Neural progenitor cell (in vitro differentiated cells): ENCODE data around the gene KANK4.

ENCODE experiments used
- EZH2 ChIP-seq: fragments of 200-600 bp; sonication (generic); IDR thresholded peaks from 2 replicates; pipeline ENCODE4 v1.6.1; 2017; ENCODE audit warnings: antibody characterized with exemption, mild to moderate bottlenecking, moderate library complexity
- EZH2phosphoT487 ChIP-seq: fragments of 200-600 bp; sonication (generic); IDR thresholded peaks from 2 replicates; pipeline ENCODE4 v1.6.1; 2017; ENCODE audit warnings: antibody characterized with exemption
- TF ChIP-seq, protein P1 (sequence below): fragments of 200-600 bp; sonication (generic); IDR thresholded peaks from 2 replicates; pipeline ENCODE4 v1.5.1; 2017; ENCODE audit warnings: antibody characterized with exemption, mild to moderate bottlenecking

DNA sequence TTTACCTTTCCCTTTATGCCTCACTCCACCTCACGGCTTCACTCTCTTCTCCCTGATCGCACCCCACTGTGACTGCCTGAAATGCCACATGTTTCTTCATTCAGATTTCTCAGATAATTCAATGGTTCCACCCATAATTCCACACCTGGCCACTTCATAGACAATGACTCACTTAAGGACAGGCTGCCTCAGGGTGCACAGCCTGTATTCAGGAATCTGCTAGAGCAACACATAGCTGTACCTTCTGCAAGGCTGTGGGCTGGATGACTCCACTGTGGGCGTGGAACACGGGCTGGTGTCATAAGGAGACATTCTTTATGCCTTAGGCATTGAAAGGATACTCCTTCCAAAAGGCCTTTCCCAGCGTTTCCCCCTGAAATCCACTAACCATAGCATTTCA lies 88.5 kb downstream of the KANK4 start:
- TF ChIP-seq, protein P1, sequence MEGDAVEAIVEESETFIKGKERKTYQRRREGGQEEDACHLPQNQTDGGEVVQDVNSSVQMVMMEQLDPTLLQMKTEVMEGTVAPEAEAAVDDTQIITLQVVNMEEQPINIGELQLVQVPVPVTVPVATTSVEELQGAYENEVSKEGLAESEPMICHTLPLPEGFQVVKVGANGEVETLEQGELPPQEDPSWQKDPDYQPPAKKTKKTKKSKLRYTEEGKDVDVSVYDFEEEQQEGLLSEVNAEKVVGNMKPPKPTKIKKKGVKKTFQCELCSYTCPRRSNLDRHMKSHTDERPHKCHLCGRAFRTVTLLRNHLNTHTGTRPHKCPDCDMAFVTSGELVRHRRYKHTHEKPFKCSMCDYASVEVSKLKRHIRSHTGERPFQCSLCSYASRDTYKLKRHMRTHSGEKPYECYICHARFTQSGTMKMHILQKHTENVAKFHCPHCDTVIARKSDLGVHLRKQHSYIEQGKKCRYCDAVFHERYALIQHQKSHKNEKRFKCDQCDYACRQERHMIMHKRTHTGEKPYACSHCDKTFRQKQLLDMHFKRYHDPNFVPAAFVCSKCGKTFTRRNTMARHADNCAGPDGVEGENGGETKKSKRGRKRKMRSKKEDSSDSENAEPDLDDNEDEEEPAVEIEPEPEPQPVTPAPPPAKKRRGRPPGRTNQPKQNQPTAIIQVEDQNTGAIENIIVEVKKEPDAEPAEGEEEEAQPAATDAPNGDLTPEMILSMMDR: no peak
- TF ChIP-seq EZH2 (no peak), EZH2phosphoT487 (no peak)
